Measurements from ENCODE around the gene UIMC1. TPM values are rescaled to one million over a fixed set of nuclear protein-coding genes. Genes with fewer than 3 reads are reported as not detected.

Gene UIMC1
- total and polyA plus RNA-seq, 2 donors (not counting 1 experiment from before 2014, with no cell fraction given): 49.2 to 98.1 TPM

DNA sequence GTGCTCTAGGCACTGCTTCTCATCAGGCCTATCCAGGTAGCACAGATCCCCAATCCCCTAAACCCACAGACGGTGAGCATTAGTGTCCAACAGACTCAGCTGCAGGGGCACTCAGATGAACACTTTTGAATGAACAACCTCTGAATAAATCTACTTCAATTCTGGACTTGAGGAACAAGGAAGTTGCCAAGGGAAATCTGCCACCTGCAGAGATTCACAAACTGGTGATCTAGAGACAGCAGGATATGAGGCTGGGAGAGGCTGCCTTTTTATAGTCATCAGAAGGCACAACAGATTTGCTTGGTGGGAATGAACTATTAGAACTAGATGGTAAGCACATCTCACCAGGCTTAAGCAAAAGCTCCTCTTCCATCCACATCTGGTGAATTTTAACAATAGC, 100.5 kb downstream of the UIMC1 start:
- H3K9ac ChIP-seq (ENCODE audit: low read length): no peak overlapping the region
- no peaks in the 10 kb centered on the region for H3K4me1 ChIP-seq (ENCODE audit: control insufficient read depth in 2 of 2, insufficient read depth in 2 of 2, low read length in 2 of 2)
- no peak overlapping the region for H3K4me3 ChIP-seq (ENCODE audit: control extremely low read depth in 1 of 5, extremely low read depth in 1 of 5, insufficient read depth in 1 of 5, low read depth in 2 of 5, low read length in 4 of 5)
- H3K27me3 ChIP-seq (replicated peaks in 1 of 4; ENCODE audit: control extremely low read depth in 1 of 4, control insufficient read depth in 3 of 4, insufficient read depth in 4 of 4, low read length in 3 of 4): no peaks in the 10 kb centered on the region
- ATAC-seq (ENCODE audit: low read depth): no peak
- H3K4me2 ChIP-seq (replicated peaks; ENCODE audit: low read depth, low read length, poor library complexity, severe bottlenecking): no peak overlapping the region
- H2AFZ ChIP-seq (ENCODE audit: insufficient read depth, low read depth, low read length, poor library complexity, severe bottlenecking): no peak overlapping the region
- no peaks in the 10 kb centered on the region for H3K9me3 ChIP-seq (ENCODE audit: control extremely low read depth in 1 of 3, control insufficient read depth in 2 of 3, insufficient read depth in 1 of 3, low read length in 2 of 3)
- peaks cover 35 to 76% of the 10 kb centered on the region in 2 experiments for H3K36me3 ChIP-seq (replicated peaks in 1 of 2; ENCODE audit: control extremely low read depth in 1 of 2, control insufficient read depth in 1 of 2, extremely low read depth in 1 of 2, insufficient read depth in 2 of 2, low read length in 1 of 2)
- DNase-seq: no peak
- intact Hi-C loops (cut with micrococcal nuclease): no loop called here
- Mint-ChIP-seq H3K27ac (no peak overlapping the region), H3K4me3 (no peak overlapping the region), H3K4me1 (peaks cover 2% of the 10 kb centered on the region), H3K27me3 (no peaks in the 10 kb centered on the region), H3K9me3 (ENCODE audit: insufficient read depth) (no peaks in the 10 kb centered on the region)
- no peak overlapping the region for H3K27ac ChIP-seq (ENCODE audit: low read length in 2 of 2)
- peaks cover 5% of the 10 kb centered on the region for H4K20me1 ChIP-seq (ENCODE audit: control insufficient read depth, insufficient read depth, low read length, poor library complexity, severe bottlenecking)
- H3K79me2 ChIP-seq (ENCODE audit: control insufficient read depth, insufficient read depth, low read length): no peaks in the 10 kb centered on the region
- TF ChIP-seq EZH2 (IDR thresholded peaks at IDR 0.05; ENCODE audit: borderline replicate concordance, insufficient read depth, low read depth, low read length, poor library complexity, severe bottlenecking) (no peak), CTCF (IDR thresholded peaks at IDR 0.05) (no peak)
- ChIA-PET CTCF (no interaction called here), POLR2A (no interaction called here)
- WGBS (ENCODE audit: insufficient coverage): 100% methylated on average over 1 of the region's 1 CpG

DNA sequence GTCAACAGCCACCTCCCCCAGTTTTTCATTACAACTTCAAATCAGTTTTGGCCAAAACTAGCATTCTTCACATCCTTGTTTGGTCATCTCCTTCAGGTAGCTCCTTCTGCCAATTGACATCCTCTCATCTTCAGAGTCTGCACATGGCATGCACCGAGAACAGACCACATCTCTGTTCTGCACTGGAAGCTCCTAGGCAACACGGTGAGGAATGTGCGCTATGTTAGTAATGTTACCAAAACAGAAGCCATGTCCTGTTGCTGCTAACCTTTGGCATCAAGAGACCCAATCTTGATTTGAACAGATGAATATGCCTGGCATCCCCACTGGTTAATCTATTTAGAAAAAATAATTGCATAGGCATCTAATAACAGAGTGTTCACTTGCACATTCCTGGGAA, 102.3 kb downstream of the UIMC1 start:
- peaks cover 2 to 5% of the 10 kb centered on the region in 2 donors for H3K4me1 ChIP-seq (ENCODE audit: control insufficient read depth in 2 of 2, insufficient read depth in 2 of 2, low read length in 2 of 2)
- ATAC-seq (ENCODE audit: low read depth) (no peak), DNase-seq (no peak)
- no peak overlapping the region for H3K9ac ChIP-seq (ENCODE audit: low read length)
- no peak overlapping the region for H3K4me3 ChIP-seq (ENCODE audit: control extremely low read depth in 1 of 5, extremely low read depth in 1 of 5, insufficient read depth in 1 of 5, low read depth in 2 of 5, low read length in 4 of 5)
- ChIA-PET POLR2A (interaction anchor here (0.5 kb wide), 1 partner anchor 97 kb away, joined by 4 read pairs; no protein-coding TSS in a partner anchor), CTCF (no interaction called here)
- no peak overlapping the region for H3K27ac ChIP-seq (ENCODE audit: low read length in 2 of 2)
- peaks cover 31 to 60% of the 10 kb centered on the region in 2 experiments for H3K36me3 ChIP-seq (replicated peaks in 1 of 2; ENCODE audit: control extremely low read depth in 1 of 2, control insufficient read depth in 1 of 2, extremely low read depth in 1 of 2, insufficient read depth in 2 of 2, low read length in 1 of 2)
- WGBS (ENCODE audit: insufficient coverage): 100% methylated on average over 1 of the region's 3 CpGs
- no peaks in the 10 kb centered on the region for H3K9me3 ChIP-seq (ENCODE audit: control extremely low read depth in 1 of 3, control insufficient read depth in 2 of 3, insufficient read depth in 1 of 3, low read length in 2 of 3)
- H3K4me2 ChIP-seq (replicated peaks; ENCODE audit: low read depth, low read length, poor library complexity, severe bottlenecking): no peak overlapping the region
- H3K9me3 Mint-ChIP-seq (ENCODE audit: insufficient read depth): no peaks in the 10 kb centered on the region
- H3K79me2 ChIP-seq (ENCODE audit: control insufficient read depth, insufficient read depth, low read length): no peaks in the 10 kb centered on the region
- H3K27ac Mint-ChIP-seq: no peak overlapping the region
- intact Hi-C loops (cut with micrococcal nuclease): no loop called here
- H3K27me3 Mint-ChIP-seq: no peaks in the 10 kb centered on the region
- no peak overlapping the region for H2AFZ ChIP-seq (ENCODE audit: insufficient read depth, low read depth, low read length, poor library complexity, severe bottlenecking)
- H4K20me1 ChIP-seq (ENCODE audit: control insufficient read depth, insufficient read depth, low read length, poor library complexity, severe bottlenecking): peaks cover 5% of the 10 kb centered on the region
- peaks cover 8% of the 10 kb centered on the region for H3K4me1 Mint-ChIP-seq
- TF ChIP-seq EZH2 (IDR thresholded peaks at IDR 0.05; ENCODE audit: borderline replicate concordance, insufficient read depth, low read depth, low read length, poor library complexity, severe bottlenecking) (no peak), CTCF (IDR thresholded peaks at IDR 0.05) (no peak)
- H3K4me3 Mint-ChIP-seq: no peak overlapping the region
- no peaks in the 10 kb centered on the region for H3K27me3 ChIP-seq (replicated peaks in 1 of 4; ENCODE audit: control extremely low read depth in 1 of 4, control insufficient read depth in 3 of 4, insufficient read depth in 4 of 4, low read length in 3 of 4)

Measured in B cell (primary cell).